HG02884 (cell line): ENCODE results near the gene TMEM144.
A peak's percentile ranks its signal among the peaks of the same experiment; 100 is the strongest.
"Not testable (repeated sequence)": the region's sequence is repeated elsewhere in the genome, so short reads cannot be mapped to it uniquely, and the experiment has no call there.

Experiments
- ATAC-seq: cut with Tn5 transposase; IDR thresholded peaks from one replicate; pipeline ENCODE4 v1.9.1; 2021; ENCODE audit warnings: mild to moderate bottlenecking, moderate library complexity; ENCODE audit not compliant: unreplicated experiment

TMEM144 gene

GRCh38 chr4:158190718-158191117 lies 19.6 kb upstream of the TMEM144 start:
- ATAC-seq = no peak

- no peak for ATAC-seq
Observed at GRCh38 chr4:158192439-158193158, 17.7 kb upstream of the TMEM144 start.

- peak; percentile 67 for ATAC-seq
Observed at GRCh38 chr4:158193171-158193749, 17.0 kb upstream of the TMEM144 start.

GRCh38 chr4:158195297-158195696 lies 15.0 kb upstream of the TMEM144 start:
- no peak for ATAC-seq

- ATAC-seq = no peak
Observed at GRCh38 chr4:158197194-158197776, 13.0 kb upstream of the TMEM144 start.

GRCh38 chr4:158200214-158200613 lies 10.1 kb upstream of the TMEM144 start:
- ATAC-seq = no peak

- no peak for ATAC-seq
Observed at GRCh38 chr4:158201322-158201721, 9.0 kb upstream of the TMEM144 start.

- ATAC-seq = no peak
Observed at GRCh38 chr4:158201876-158202275, 8.4 kb upstream of the TMEM144 start.

GRCh38 chr4:158202481-158202880 lies 7.8 kb upstream of the TMEM144 start:
- ATAC-seq = no peak

GRCh38 chr4:158203436-158203835 lies 6.8 kb upstream of the TMEM144 start:
- no peak for ATAC-seq

- ATAC-seq = no peak
Observed at GRCh38 chr4:158203929-158204328, 6.4 kb upstream of the TMEM144 start.

GRCh38 chr4:158208963-158209640 lies 1.2 kb upstream of the TMEM144 start:
- ATAC-seq = peak; percentile 71

GRCh38 chr4:158211222-158211621 lies 936 bp downstream of the TMEM144 start:
- no peak for ATAC-seq

- no peak for ATAC-seq
Observed at GRCh38 chr4:158213466-158213865, 3.2 kb downstream of the TMEM144 start.

- ATAC-seq = no peak
Observed at GRCh38 chr4:158214856-158215255, 4.6 kb downstream of the TMEM144 start.

GRCh38 chr4:158217763-158218162 lies 7.5 kb downstream of the TMEM144 start:
- no peak for ATAC-seq

GRCh38 chr4:158219623-158220022 lies 9.3 kb downstream of the TMEM144 start:
- peak; percentile 62 for ATAC-seq

- not testable (repeated sequence) for ATAC-seq
Observed at GRCh38 chr4:158224318-158224717, 14.0 kb downstream of the TMEM144 start.

- ATAC-seq = not testable (repeated sequence)
Observed at GRCh38 chr4:158224999-158225398, 14.7 kb downstream of the TMEM144 start.

- ATAC-seq = not testable (repeated sequence)
Observed at GRCh38 chr4:158227880-158228279, 17.6 kb downstream of the TMEM144 start.

GRCh38 chr4:158228399-158228798 lies 18.1 kb downstream of the TMEM144 start:
- ATAC-seq = not testable (repeated sequence)

- no peak for ATAC-seq
Observed at GRCh38 chr4:158229768-158230167, 19.5 kb downstream of the TMEM144 start.
